HG03095 (cell line): ENCODE data around the gene DAAM1.

Experiments
- ATAC-seq: cut with Tn5 transposase; IDR thresholded peaks from one replicate; pipeline ENCODE4 v1.9.1; 2021; ENCODE audit warnings: moderate library complexity; ENCODE audit not compliant: unreplicated experiment

The DAAM1 gene

GRCh38 chr14:59407246-59408010 is 219.0 kb downstream of the DAAM1 start:
- ATAC-seq, result no peak

GRCh38 chr14:59415836-59416602 is 227.6 kb downstream of the DAAM1 start:
- ATAC-seq, result no peak

GRCh38 chr14:59417311-59417710 is 228.8 kb downstream of the DAAM1 start:
- ATAC-seq, result no peak

- no peak for ATAC-seq
These were observed 230.8 kb downstream of the DAAM1 start for GRCh38 chr14:59419303-59419702.
